Caco-2 (cell line): Measurements from ENCODE around the gene TMEM116. TPM values are rescaled to one million over a fixed set of nuclear protein-coding genes. Genes with fewer than 3 reads are reported as not detected.
A peak's percentile ranks its signal among the peaks of the same experiment; 100 is the strongest.
"Not testable (repeated sequence)": the region's sequence is repeated elsewhere in the genome, so short reads cannot be mapped to it uniquely, and the experiment has no call there.

ENCODE experiments used
- BruUV-seq: library from RNA; stranded (reverse); fragments of 400-500 nt; replicated peaks from 2 replicates; lab custom pipeline; 2021; lab: Mats Ljungman, UMichigan
- CTCF ChIA-PET: fragments of 300-600 bp; sonication (Branson Sonifier 250); formaldehyde crosslinking; loops from one replicate; lab custom pipeline; 2022; ENCODE audit warnings: antibody characterized with exemption; lab: Charles Lee
- POLR2A ChIA-PET: fragments of 300-600 bp; sonication (Branson Sonifier 250); formaldehyde crosslinking; loops from one replicate; lab custom pipeline; 2022; ENCODE audit warnings: antibody characterized with exemption; lab: Charles Lee
- DNase-seq, 2 experiments: peaks; one replicate each; pipeline versions ENCODE4 v3.0.0 to v3.0.0-alpha.2; 2020 to 2022
- H3K27me3 ChIP-seq: replicated peaks from 2 replicates; pipeline ENCODE4 v1.6.0; 2011; ENCODE audit warnings: low read length; ENCODE audit not compliant: control insufficient read depth, insufficient read depth
- H3K36me3 ChIP-seq: 2 replicates; pipeline ENCODE4 v1.5.1; 2011; ENCODE audit warnings: low read length; ENCODE audit not compliant: control insufficient read depth, insufficient read depth
- H3K4me1 ChIP-seq: fragments of 250-450 bp; sonication (Bioruptor Pico); 2 replicates; pipeline ENCODE4 v1.5.1; 2020; ENCODE audit warnings: mild to moderate bottlenecking
- H3K4me3 ChIP-seq: 2 replicates; pipeline ENCODE4 v1.5.1; 2011; ENCODE audit warnings: low read depth, mild to moderate bottlenecking, control low read depth, low read length
- H3K9me3 ChIP-seq: fragments of 250-450 bp; sonication (Bioruptor Pico); 2 replicates; pipeline ENCODE4 v1.5.1; 2020; ENCODE audit warnings: mild to moderate bottlenecking, moderate library complexity
- H3K27ac Mint-ChIP-seq: one replicate; pipeline ENCODE4 v1.8.0; 2022; ENCODE audit warnings: mixed read lengths; ENCODE audit not compliant: unreplicated experiment
- H3K27me3 Mint-ChIP-seq: one replicate; pipeline ENCODE4 v1.8.0; 2022; ENCODE audit warnings: mixed read lengths; ENCODE audit not compliant: insufficient read depth, unreplicated experiment
- H3K36me3 Mint-ChIP-seq: one replicate; pipeline ENCODE4 v1.8.0; 2022; ENCODE audit warnings: mild to moderate bottlenecking, mixed read lengths; ENCODE audit not compliant: insufficient read depth, unreplicated experiment
- H3K4me1 Mint-ChIP-seq: one replicate; pipeline ENCODE4 v1.8.0; 2022; ENCODE audit warnings: low read depth, mixed read lengths; ENCODE audit not compliant: unreplicated experiment
- H3K4me3 Mint-ChIP-seq: one replicate; pipeline ENCODE4 v1.8.0; 2022; ENCODE audit warnings: mild to moderate bottlenecking, moderate library complexity, mixed read lengths; ENCODE audit not compliant: unreplicated experiment
- H3K9me3 Mint-ChIP-seq: one replicate; pipeline ENCODE4 v1.8.0; 2022; ENCODE audit warnings: mixed read lengths; ENCODE audit not compliant: unreplicated experiment
- CTCF ChIP-seq, 2 experiments: fragments of 200-600 bp in 1 of 2; IDR thresholded peaks; 1 replicate in 1 of 2; 2 replicates in 1 of 2; pipeline versions ENCODE4 v1.5.1 to v1.8.0; 2011 to 2022; ENCODE audit warnings: antibody characterized with exemption in 1 of 2, control low read depth in 1 of 2, inconsistent platforms in 1 of 2, low read depth in 1 of 2, low read length in 1 of 2, mild to moderate bottlenecking in 1 of 2, moderate library complexity in 1 of 2; ENCODE audit not compliant: insufficient read depth in 1 of 2, severe bottlenecking in 1 of 2, unreplicated experiment in 1 of 2
- intact Hi-C: fragments of 100-400 bp; cut with micrococcal nuclease; formaldehyde crosslinking; loops from one replicate; pipeline ENCODE4 v1.10.0; 2022; ENCODE audit not compliant: unreplicated experiment
- total RNA-seq: library from RNA; stranded (reverse); gene quantifications from 2 replicates; pipeline ENCODE4 v1.2.3, GENCODE V29; 2022

The TMEM116 gene
- total RNA-seq, 1 experiment from 2014 or later, result 11.0 TPM

GRCh38 chr12:111964935-111965334, 48.0 kb downstream of the TMEM116 start:
- H3K27me3 Mint-ChIP-seq, result no peaks in the 10 kb centered on the region
- H3K4me3 ChIP-seq, result no peak overlapping the region
- H3K36me3 Mint-ChIP-seq, result no peaks in the 10 kb centered on the region
- intact Hi-C loops, result no loop called here
- no peak overlapping the region for H3K27ac Mint-ChIP-seq
- peaks cover 23% of the 10 kb centered on the region for H3K9me3 Mint-ChIP-seq
- no peak overlapping the region for H3K4me3 Mint-ChIP-seq
- H3K36me3 ChIP-seq, result no peaks in the 10 kb centered on the region
- no TSS peak for BruUV-seq
- no peaks in the 10 kb centered on the region for H3K4me1 ChIP-seq
- DNase-seq, result no peak
- no peaks in the 10 kb centered on the region for H3K27me3 ChIP-seq
- H3K4me1 Mint-ChIP-seq, result no peaks in the 10 kb centered on the region
- TF ChIP-seq CTCF (IDR thresholded peaks at IDR 0.05; ENCODE audit: insufficient read depth in 1 of 2, low read depth in 1 of 2, low read length in 1 of 2, severe bottlenecking in 1 of 2, unreplicated experiment in 1 of 2), result no peak
- ChIA-PET POLR2A (no interaction called here), CTCF (no interaction called here)
- H3K9me3 ChIP-seq, result peaks cover 9% of the 10 kb centered on the region; the same call in 1 of the 2 replicates

- BruUV-seq, H3K36me3 ChIP-seq, CTCF ChIA-PET, H3K27me3 Mint-ChIP-seq, H3K4me1 ChIP-seq, POLR2A ChIA-PET, H3K27me3 ChIP-seq, H3K4me3 ChIP-seq, DNase-seq, intact Hi-C loops, H3K4me3 Mint-ChIP-seq, H3K27ac Mint-ChIP-seq, H3K36me3 Mint-ChIP-seq, H3K4me1 Mint-ChIP-seq: not testable (repeated sequence)
- H3K9me3 ChIP-seq, result peaks cover 23% of the 10 kb centered on the region
- H3K9me3 Mint-ChIP-seq, result peaks cover 43% of the 10 kb centered on the region
Observed at GRCh38 chr12:111959518-111959917, 53.4 kb downstream of the TMEM116 start.

- peaks cover 24% of the 10 kb centered on the region for H3K9me3 ChIP-seq
- CTCF ChIA-PET, H3K4me1 Mint-ChIP-seq, H3K4me3 Mint-ChIP-seq, H3K4me1 ChIP-seq, DNase-seq, H3K36me3 Mint-ChIP-seq, POLR2A ChIA-PET, H3K36me3 ChIP-seq, intact Hi-C loops, H3K4me3 ChIP-seq, BruUV-seq, H3K27ac Mint-ChIP-seq, H3K27me3 Mint-ChIP-seq, H3K27me3 ChIP-seq: not testable (repeated sequence)
- peaks cover 63% of the 10 kb centered on the region for H3K9me3 Mint-ChIP-seq
Observed at GRCh38 chr12:111957224-111957623, 55.7 kb downstream of the TMEM116 start.

- Histone ChIP-seq H3K36me3 (no peaks in the 10 kb centered on the region), H3K27me3 (no peaks in the 10 kb centered on the region), H3K9me3 (peaks cover 20% of the 10 kb centered on the region), H3K4me3 (no peak overlapping the region), H3K4me1 (no peaks in the 10 kb centered on the region)
- intact Hi-C loops, result no loop called here
- ChIA-PET POLR2A (no interaction called here), CTCF (no interaction called here)
- H3K4me1 Mint-ChIP-seq, result no peaks in the 10 kb centered on the region
- peaks cover 50% of the 10 kb centered on the region for H3K9me3 Mint-ChIP-seq
- no TSS peak for BruUV-seq
- H3K4me3 Mint-ChIP-seq, result no peak overlapping the region
- H3K27me3 Mint-ChIP-seq, result no peaks in the 10 kb centered on the region
- H3K27ac Mint-ChIP-seq, result no peak overlapping the region
- TF ChIP-seq CTCF (IDR thresholded peaks at IDR 0.05; ENCODE audit: insufficient read depth in 1 of 2, low read depth in 1 of 2, low read length in 1 of 2, severe bottlenecking in 1 of 2, unreplicated experiment in 1 of 2), result no peak
- DNase-seq, result peak in 1 of 2 experiments; percentile 7
- H3K36me3 Mint-ChIP-seq, result no peaks in the 10 kb centered on the region
Observed at GRCh38 chr12:111954969-111955368, 58.0 kb downstream of the TMEM116 start.
